Fibroblast of peridontal ligament (primary cell): ENCODE data around the gene GALNT3.

Experiments
- DNase-seq: peaks from one replicate; pipeline ENCODE4 v3.0.0-alpha.2; 2010; ENCODE audit errors: extremely low read depth

Gene GALNT3

GRCh38 chr2:165796129-165796528 is 2.1 kb upstream of the GALNT3 start:
- DNase-seq = no peak

GRCh38 chr2:165795011-165795410 is 964 bp upstream of the GALNT3 start:
- no peak for DNase-seq

- peak; percentile 30 for DNase-seq
These were observed 485 bp upstream of the GALNT3 start for GRCh38 chr2:165794536-165794928.

- DNase-seq = no peak
These were observed 777 bp downstream of the GALNT3 start for GRCh38 chr2:165793161-165793778.

- DNase-seq = no peak
These were observed 2.0 kb downstream of the GALNT3 start for GRCh38 chr2:165792104-165792454.

- DNase-seq = peak; percentile 20
These were observed 2.5 kb downstream of the GALNT3 start for GRCh38 chr2:165791421-165792103.

GRCh38 chr2:165790466-165790865 is 3.6 kb downstream of the GALNT3 start:
- no peak for DNase-seq

GRCh38 chr2:165787334-165787733 is 6.7 kb downstream of the GALNT3 start:
- peak; percentile 29 for DNase-seq

GRCh38 chr2:165779706-165780105 is 14.3 kb downstream of the GALNT3 start:
- no peak for DNase-seq

- DNase-seq = peak; percentile 27
These were observed 15.2 kb downstream of the GALNT3 start for GRCh38 chr2:165778653-165779451.

- DNase-seq = no peak
These were observed 15.9 kb downstream of the GALNT3 start for GRCh38 chr2:165778187-165778556.

- DNase-seq = no peak
These were observed 16.4 kb downstream of the GALNT3 start for GRCh38 chr2:165777522-165778186.

- DNase-seq = no peak
These were observed 17.3 kb downstream of the GALNT3 start for GRCh38 chr2:165776796-165777195.

- DNase-seq = no peak
These were observed 18.0 kb downstream of the GALNT3 start for GRCh38 chr2:165776013-165776412.

- DNase-seq = no peak
These were observed 20.4 kb downstream of the GALNT3 start for GRCh38 chr2:165773684-165774083.

GRCh38 chr2:165772183-165772582 is 21.9 kb downstream of the GALNT3 start:
- DNase-seq = no peak

- DNase-seq = no peak
These were observed 27.6 kb downstream of the GALNT3 start for GRCh38 chr2:165766326-165766927.

- no peak for DNase-seq
These were observed 31.3 kb downstream of the GALNT3 start for GRCh38 chr2:165762723-165763122.

- DNase-seq = peak; percentile 4
These were observed 36.0 kb downstream of the GALNT3 start for GRCh38 chr2:165757906-165758675.

- DNase-seq = no peak
These were observed 47.5 kb downstream of the GALNT3 start for GRCh38 chr2:165746501-165746900.

- peak; percentile 60 for DNase-seq
These were observed 48.1 kb downstream of the GALNT3 start for GRCh38 chr2:165745916-165746315.
